Vagina (tissue), 2 donors: ENCODE data around the gene GJC2.
A peak's percentile ranks its signal among the peaks of the same experiment; 100 is the strongest.

ENCODE experiments used
- POLR2A ChIP-seq, 2 donors: fragments of 450-650 bp; IDR thresholded peaks; one replicate each; pipeline ENCODE4 v1.6.1; 2017; ENCODE audit warnings: antibody characterized with exemption in 2 of 2, mild to moderate bottlenecking in 2 of 2, moderate library complexity in 2 of 2
- POLR2AphosphoS5 ChIP-seq, 2 donors: sonication (generic); formaldehyde crosslinking; IDR thresholded peaks; one replicate each; pipeline ENCODE4 v1.9.0; 2017; ENCODE audit warnings: antibody characterized with exemption in 2 of 2, mild to moderate bottlenecking in 2 of 2, low read depth in 1 of 2; ENCODE audit not compliant: insufficient read depth in 1 of 2
- TF ChIP-seq, protein P1 (sequence below), 3 experiments: fragments of 450-650 bp in 2 of 3; fragments of 200-600 bp in 1 of 3; sonication (generic) in 1 of 3; IDR thresholded peaks; one replicate each; pipeline ENCODE4 v1.5.1; 2017 to 2019; ENCODE audit warnings: antibody characterized with exemption in 3 of 3, mild to moderate bottlenecking in 2 of 3, moderate library complexity in 2 of 3

GRCh38 chr1:228141226-228142044 lies 8.3 kb upstream of the GJC2 start:
- no peak for TF ChIP-seq POLR2A (IDR thresholded peaks at IDR 0.05)
- TF ChIP-seq POLR2AphosphoS5 (IDR thresholded peaks at IDR 0.05; ENCODE audit: insufficient read depth in 1 of 2, low read depth in 1 of 2): peak in 1 of 2 donors; percentile 3
- TF ChIP-seq, protein P1, sequence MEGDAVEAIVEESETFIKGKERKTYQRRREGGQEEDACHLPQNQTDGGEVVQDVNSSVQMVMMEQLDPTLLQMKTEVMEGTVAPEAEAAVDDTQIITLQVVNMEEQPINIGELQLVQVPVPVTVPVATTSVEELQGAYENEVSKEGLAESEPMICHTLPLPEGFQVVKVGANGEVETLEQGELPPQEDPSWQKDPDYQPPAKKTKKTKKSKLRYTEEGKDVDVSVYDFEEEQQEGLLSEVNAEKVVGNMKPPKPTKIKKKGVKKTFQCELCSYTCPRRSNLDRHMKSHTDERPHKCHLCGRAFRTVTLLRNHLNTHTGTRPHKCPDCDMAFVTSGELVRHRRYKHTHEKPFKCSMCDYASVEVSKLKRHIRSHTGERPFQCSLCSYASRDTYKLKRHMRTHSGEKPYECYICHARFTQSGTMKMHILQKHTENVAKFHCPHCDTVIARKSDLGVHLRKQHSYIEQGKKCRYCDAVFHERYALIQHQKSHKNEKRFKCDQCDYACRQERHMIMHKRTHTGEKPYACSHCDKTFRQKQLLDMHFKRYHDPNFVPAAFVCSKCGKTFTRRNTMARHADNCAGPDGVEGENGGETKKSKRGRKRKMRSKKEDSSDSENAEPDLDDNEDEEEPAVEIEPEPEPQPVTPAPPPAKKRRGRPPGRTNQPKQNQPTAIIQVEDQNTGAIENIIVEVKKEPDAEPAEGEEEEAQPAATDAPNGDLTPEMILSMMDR (IDR thresholded peaks at IDR 0.05): no peak
